Measurements from ENCODE around the gene PROSER2.

DNA sequence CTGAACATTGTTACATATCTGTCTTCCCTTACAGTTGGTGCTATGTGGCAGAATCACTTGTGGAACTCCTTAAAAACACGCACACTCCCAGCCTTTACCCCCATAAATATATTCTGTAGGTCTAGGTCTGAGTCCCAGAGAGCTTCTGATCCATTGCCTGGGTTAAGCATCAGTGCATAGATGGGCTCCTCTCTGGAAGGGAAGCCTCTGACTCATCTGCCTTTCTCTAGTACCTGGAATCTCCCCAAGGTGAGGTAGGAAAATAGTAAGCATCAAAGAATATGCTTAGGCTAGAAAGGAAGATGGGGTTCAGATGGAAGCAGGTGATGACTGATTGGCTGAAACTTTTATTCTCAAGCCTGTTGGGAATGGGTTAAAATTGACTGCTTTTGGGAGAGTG is 26.1 kb downstream of the PROSER2 start:
- TF ChIP-seq, protein P1, sequence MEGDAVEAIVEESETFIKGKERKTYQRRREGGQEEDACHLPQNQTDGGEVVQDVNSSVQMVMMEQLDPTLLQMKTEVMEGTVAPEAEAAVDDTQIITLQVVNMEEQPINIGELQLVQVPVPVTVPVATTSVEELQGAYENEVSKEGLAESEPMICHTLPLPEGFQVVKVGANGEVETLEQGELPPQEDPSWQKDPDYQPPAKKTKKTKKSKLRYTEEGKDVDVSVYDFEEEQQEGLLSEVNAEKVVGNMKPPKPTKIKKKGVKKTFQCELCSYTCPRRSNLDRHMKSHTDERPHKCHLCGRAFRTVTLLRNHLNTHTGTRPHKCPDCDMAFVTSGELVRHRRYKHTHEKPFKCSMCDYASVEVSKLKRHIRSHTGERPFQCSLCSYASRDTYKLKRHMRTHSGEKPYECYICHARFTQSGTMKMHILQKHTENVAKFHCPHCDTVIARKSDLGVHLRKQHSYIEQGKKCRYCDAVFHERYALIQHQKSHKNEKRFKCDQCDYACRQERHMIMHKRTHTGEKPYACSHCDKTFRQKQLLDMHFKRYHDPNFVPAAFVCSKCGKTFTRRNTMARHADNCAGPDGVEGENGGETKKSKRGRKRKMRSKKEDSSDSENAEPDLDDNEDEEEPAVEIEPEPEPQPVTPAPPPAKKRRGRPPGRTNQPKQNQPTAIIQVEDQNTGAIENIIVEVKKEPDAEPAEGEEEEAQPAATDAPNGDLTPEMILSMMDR (IDR thresholded peaks at IDR 0.05; ENCODE audit: low read depth, low read length), result no peak
- TF ChIP-seq EZH2phosphoT487 (IDR thresholded peaks at IDR 0.05; ENCODE audit: low read depth), result no peak

Measured in OCI-LY3 (cell line).